HFF-Myc (cell line): Measurements from ENCODE around the gene NDUFB3.

Experiments used
- DNase-seq: peaks from one replicate; pipeline ENCODE4 v3.0.0-alpha.2; 2011; ENCODE audit warnings: low read depth; ENCODE audit errors: extremely low read depth
- H3K4me3 ChIP-seq: replicated peaks from 2 replicates; pipeline ENCODE4 v1.5.1; 2011; ENCODE audit warnings: low read depth, mild to moderate bottlenecking, control low read depth, low read length
- CTCF ChIP-seq: IDR thresholded peaks from 2 replicates; pipeline ENCODE4 v1.5.1; 2012; ENCODE audit warnings: mild to moderate bottlenecking, low read depth, low read length, control low read depth; ENCODE audit errors: missing control alignments

Gene NDUFB3

GRCh38 chr2:201100497-201100896 is 28.7 kb downstream of the NDUFB3 start:
- no peak for TF ChIP-seq CTCF
- H3K4me3 ChIP-seq: no peak overlapping the region
- no peak for DNase-seq

DNA sequence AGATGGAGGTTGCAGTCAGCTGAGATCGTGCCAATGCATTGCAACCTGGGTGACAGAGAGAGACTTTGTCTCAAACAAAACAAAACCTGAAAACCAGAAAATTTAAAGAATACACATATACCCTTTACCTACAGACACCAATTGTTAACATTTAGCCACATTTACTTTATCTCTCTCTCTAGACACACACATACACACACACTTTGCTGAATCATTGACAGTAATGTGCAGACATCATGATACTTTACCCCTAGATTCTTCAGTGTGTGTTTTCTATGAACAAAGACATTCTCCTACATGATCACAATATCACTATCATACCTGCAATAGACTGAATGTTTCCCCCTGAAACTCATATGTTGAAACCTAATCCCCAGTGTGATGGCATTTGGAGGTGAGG is 34.0 kb downstream of the NDUFB3 start:
- TF ChIP-seq CTCF: no peak
- no peak for DNase-seq
- no peak overlapping the region for H3K4me3 ChIP-seq

DNA sequence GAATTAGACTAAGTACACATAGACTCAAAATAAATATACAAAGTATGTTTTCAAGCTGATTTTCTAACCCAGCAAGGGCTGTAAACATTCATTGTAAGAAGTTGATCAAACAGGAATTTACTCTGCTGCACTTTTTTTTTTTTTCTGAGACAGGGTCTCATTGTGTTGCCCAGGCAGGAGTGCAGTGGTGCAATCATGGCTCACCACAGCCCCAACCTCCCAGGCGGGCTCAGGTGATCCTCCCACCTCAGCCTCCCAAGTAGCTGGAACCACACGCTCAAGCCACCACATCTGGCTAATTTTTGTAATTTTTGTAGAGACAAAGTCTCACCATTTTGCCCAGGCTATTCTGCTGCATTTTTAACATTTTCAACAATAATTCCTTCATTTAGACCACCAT is 35.8 kb downstream of the NDUFB3 start:
- no peak overlapping the region for H3K4me3 ChIP-seq
- no peak for TF ChIP-seq CTCF
- no peak for DNase-seq

DNA sequence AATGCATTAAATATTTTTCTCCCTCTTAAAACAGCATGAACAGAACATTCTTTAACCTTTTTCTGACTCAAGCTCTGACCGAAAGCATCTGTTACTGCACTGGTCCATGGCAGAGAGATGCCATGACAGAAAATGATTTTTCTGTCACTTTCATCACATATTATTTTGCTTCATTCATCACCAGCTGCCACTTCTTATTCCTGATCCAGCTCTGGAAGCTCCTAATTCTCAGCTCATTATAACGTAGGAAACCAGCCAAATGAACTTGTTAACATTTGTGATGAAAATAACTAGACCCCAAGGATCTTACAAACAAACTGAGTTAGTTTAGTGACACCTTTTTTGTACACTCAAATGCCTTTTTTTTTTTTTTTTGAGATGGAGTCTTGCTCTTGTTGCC is 36.5 kb downstream of the NDUFB3 start:
- no peak overlapping the region for H3K4me3 ChIP-seq
- TF ChIP-seq CTCF: no peak
- DNase-seq: no peak

- TF ChIP-seq CTCF: no peak
- no peak for DNase-seq
- no peak overlapping the region for H3K4me3 ChIP-seq
Observed at GRCh38 chr2:201109186-201109585, 37.4 kb downstream of the NDUFB3 start.

- no peak for DNase-seq
- H3K4me3 ChIP-seq: no peak overlapping the region
- TF ChIP-seq CTCF: no peak
Observed at GRCh38 chr2:201110615-201111014, 38.8 kb downstream of the NDUFB3 start.

- DNase-seq: no peak
- no peak overlapping the region for H3K4me3 ChIP-seq
- no peak for TF ChIP-seq CTCF
Observed at GRCh38 chr2:201111096-201111495, 39.3 kb downstream of the NDUFB3 start.
